ENCODE results near the gene EML4. TPM values are rescaled to one million over a fixed set of nuclear protein-coding genes. Genes with fewer than 3 reads are reported as not detected.

The EML4 gene, protein sequence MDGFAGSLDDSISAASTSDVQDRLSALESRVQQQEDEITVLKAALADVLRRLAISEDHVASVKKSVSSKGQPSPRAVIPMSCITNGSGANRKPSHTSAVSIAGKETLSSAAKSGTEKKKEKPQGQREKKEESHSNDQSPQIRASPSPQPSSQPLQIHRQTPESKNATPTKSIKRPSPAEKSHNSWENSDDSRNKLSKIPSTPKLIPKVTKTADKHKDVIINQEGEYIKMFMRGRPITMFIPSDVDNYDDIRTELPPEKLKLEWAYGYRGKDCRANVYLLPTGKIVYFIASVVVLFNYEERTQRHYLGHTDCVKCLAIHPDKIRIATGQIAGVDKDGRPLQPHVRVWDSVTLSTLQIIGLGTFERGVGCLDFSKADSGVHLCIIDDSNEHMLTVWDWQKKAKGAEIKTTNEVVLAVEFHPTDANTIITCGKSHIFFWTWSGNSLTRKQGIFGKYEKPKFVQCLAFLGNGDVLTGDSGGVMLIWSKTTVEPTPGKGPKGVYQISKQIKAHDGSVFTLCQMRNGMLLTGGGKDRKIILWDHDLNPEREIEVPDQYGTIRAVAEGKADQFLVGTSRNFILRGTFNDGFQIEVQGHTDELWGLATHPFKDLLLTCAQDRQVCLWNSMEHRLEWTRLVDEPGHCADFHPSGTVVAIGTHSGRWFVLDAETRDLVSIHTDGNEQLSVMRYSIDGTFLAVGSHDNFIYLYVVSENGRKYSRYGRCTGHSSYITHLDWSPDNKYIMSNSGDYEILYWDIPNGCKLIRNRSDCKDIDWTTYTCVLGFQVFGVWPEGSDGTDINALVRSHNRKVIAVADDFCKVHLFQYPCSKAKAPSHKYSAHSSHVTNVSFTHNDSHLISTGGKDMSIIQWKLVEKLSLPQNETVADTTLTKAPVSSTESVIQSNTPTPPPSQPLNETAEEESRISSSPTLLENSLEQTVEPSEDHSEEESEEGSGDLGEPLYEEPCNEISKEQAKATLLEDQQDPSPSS
- total RNA-seq (2022; extraction: Qiagen RNA extraction): 24.1 to 33.5 TPM (median 29.6 TPM) in 5 replicates

DNA sequence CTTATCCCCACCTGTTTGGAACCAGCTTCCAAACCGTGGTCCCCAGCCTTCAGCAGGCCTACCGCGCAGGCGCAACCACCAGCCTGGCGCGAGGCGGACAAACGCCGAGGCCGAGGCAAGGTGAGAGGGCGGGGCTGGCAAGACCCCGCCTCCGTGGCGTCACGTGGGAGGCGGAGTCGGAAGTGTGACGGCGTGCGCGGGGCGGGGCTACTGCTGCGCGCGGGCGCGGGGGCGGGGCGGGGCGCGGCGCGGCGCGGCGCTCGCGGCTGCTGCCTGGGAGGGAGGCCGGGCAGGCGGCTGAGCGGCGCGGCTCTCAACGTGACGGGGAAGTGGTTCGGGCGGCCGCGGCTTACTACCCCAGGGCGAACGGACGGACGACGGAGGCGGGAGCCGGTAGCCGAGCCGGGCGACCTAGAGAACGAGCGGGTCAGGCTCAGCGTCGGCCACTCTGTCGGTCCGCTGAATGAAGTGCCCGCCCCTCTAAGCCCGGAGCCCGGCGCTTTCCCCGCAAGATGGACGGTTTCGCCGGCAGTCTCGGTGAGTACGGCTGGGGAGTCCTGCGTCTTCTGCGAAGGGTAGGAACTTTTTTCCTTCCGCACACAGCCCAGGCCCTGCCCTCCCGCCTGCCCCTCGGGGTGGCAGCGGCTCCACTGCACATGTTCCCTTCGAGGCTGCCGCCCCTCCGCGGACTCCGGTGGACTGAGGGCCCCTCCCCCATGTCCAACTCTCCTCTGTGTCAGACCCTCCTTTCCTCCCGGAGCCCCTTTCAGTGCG lies at the start of gene EML4:
EML4 (plus strand) TSS at position 254 of the 774 bp plus-strand sequence; CDS start at position 513, 259 bp downstream.

DNA sequence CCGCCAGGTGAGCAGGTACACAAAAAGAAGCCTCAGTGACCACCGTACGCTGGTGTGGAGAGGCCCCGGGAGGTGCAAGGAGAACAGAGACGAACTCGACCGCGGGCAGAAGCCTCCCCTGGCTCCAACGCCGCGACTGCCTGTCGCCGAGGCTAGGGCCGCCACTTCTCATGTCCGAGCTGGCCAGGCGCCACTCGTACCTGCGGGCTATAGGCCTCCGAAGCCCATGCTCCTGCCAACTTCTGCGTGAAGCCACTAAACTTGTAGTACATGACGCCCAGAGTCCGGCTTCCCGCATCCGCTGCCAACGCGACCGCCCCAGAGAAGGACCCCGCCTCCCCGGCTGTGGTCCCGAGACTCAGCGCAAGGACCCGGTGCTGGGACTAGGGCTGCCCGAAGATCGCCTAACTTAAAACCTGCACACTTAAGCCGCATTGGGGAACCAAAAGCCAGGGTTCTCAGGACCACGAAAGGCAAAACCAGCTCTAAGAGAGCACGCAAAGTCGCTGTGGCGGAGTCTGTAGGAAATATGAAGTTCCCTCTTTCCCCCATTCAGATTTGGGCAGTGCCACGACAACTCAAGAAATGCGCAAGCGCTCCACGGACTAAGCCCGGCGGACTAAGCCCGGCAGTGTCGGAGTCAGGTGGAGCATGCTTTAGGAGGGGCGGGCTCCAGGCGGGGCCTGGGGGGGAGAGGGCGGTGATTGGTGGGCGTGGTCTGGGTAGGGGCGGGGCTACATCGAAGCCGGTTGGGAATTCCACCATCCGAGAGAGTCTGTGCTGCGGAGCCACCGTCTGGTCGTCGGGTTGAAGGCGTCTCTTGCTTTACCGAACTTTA lies 192.0 kb downstream of the EML4 start, which contains the start of gene COX7A2L:
COX7A2L (minus strand) TSS at position 328 of the 838 bp plus-strand sequence; CDS start at position 272, 56 bp downstream.

Other genes with a start within 250 kb of the EML4 start
- gene PKDCC, start 121.3 kb upstream of the EML4 start, total RNA-seq (2022; extraction: Qiagen RNA extraction): 19.6 to 26.0 TPM (median 21.8 TPM) in 5 replicates
- 150 to 177 TPM (median 157 TPM) in 5 replicates for gene COX7A2L, start 191.9 kb downstream of the EML4 start, total RNA-seq (2022; extraction: Qiagen RNA extraction)